Kidney (tissue), 14 donors: ENCODE data around the gene C22orf23. TPM values are rescaled to one million over a fixed set of nuclear protein-coding genes. Genes with fewer than 3 reads are reported as not detected.

Experiments used
- DNase-seq, 5 donors: peaks; one replicate each; pipeline ENCODE4 v3.0.0-alpha.2; 2013 to 2020
- FAIRE-seq: peaks from 2 replicates; lab custom pipeline; 2012; peaks lifted over from hg19 to GRCh38; lab: Jason Lieb, UNC
- H3K27ac ChIP-seq, 2 donors: one replicate each; pipeline ENCODE4 v1.7.0; 2013; ENCODE audit warnings: low read depth in 2 of 2, low read length in 2 of 2, inconsistent platforms in 1 of 2
- H3K27me3 ChIP-seq: one replicate; pipeline ENCODE4 v1.7.1; 2013; ENCODE audit warnings: low read length, inconsistent platforms; ENCODE audit not compliant: control insufficient read depth, insufficient read depth
- H3K36me3 ChIP-seq, 3 donors: one replicate each; pipeline versions ENCODE4 v1.7.0 to v1.7.1; 2013; ENCODE audit warnings: low read length in 3 of 3, control low read depth in 1 of 3, inconsistent platforms in 1 of 3; ENCODE audit not compliant: insufficient read depth in 3 of 3, control insufficient read depth in 2 of 3
- H3K4me1 ChIP-seq, 3 donors: one replicate each; pipeline versions ENCODE4 v1.7.0 to v1.7.1; 2013; ENCODE audit warnings: low read length in 3 of 3, inconsistent platforms in 1 of 3, low read depth in 1 of 3; ENCODE audit not compliant: control insufficient read depth in 2 of 3, insufficient read depth in 2 of 3
- H3K4me3 ChIP-seq, 3 donors: one replicate each; pipeline versions ENCODE4 v1.7.0 to v1.8.1; 2013; ENCODE audit warnings: low read length in 3 of 3, control low read depth in 1 of 3, inconsistent platforms in 1 of 3
- H3K9ac ChIP-seq, 3 donors: one replicate each; pipeline versions ENCODE4 v1.7.0 to v1.7.1; 2013; ENCODE audit warnings: low read length in 3 of 3, control low read depth in 1 of 3, inconsistent platforms in 1 of 3
- H3K9me3 ChIP-seq, 3 donors: one replicate each; pipeline versions ENCODE4 v1.7.0 to v1.7.1; 2013; ENCODE audit warnings: low read length in 3 of 3, control low read depth in 1 of 3, inconsistent platforms in 1 of 3; ENCODE audit not compliant: control insufficient read depth in 2 of 3, insufficient read depth in 1 of 3
- CTCF ChIP-seq: IDR thresholded peaks from 3 replicates; pipeline ENCODE4 v1.5.1; 2012; ENCODE audit warnings: mild to moderate bottlenecking, moderate library complexity, borderline replicate concordance; ENCODE audit not compliant: insufficient read depth; ENCODE audit errors: extremely low read depth
- intact Hi-C: fragments of 100-400 bp; cut with DNase I; formaldehyde crosslinking; loops from one replicate; pipeline ENCODE4 v1.11.1; 2022
- polyA plus RNA-seq: library from polyadenylated mRNA; stranded (reverse); fragments of 350-450 nt; fragmentation: Illumina TruSeq; extraction: RNeasy Lipid Tissue Mini Kit (QIAGEN cat#74804); gene quantifications from one replicate; pipeline ENCODE4 v1.2.3, GENCODE V29; 2014; ENCODE audit warnings: low read depth, low replicate concordance; ENCODE audit not compliant: insufficient read depth
- total RNA-seq: library from RNA; stranded (reverse); fragmentation: NEBNext Ultra II Directional; extraction: Animal tissue kit (Norgen Biotek cat#: 25700); gene quantifications from one replicate; pipeline ENCODE4 v1.2.1, GENCODE V29; 2021
- donor health status: control.
- donor health status: control.
- donor health status: control.
- donor health status: control.
- donor health status: control.
- donor health status: DM: yes; HTN: yes; CAD: no.
- donor health status: Normal renal cell carcinoma (clear cell type).

The C22orf23 gene
- total and polyA plus RNA-seq, 2 donors from 2014 or later = 0.57 to 1.0 TPM

DNA sequence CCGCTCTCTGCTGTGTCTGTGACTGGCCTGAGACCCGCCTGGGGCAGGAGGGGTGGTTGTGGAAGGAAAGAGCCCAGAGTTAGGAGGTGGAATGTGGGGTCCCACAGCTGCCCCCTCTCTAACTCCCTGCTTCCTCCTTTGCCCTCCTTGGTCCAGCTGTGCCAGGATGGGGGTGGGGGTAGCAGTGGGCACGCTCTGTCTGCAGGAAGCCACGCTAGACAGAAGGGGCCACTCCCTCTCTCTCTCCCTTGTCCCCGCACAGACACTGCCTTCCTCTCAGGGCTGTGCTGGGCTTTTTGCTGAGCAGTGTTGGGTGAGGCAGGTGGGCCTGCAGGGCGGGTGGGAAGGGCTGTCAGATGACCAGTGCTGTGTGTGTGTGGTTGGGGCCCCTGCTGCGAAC is 33.0 kb upstream of the C22orf23 start:
- no peak for DNase-seq
- FAIRE-seq = no peak
- H3K4me3 ChIP-seq = no peak overlapping the region
- no peak for TF ChIP-seq CTCF
- no peaks in the 10 kb centered on the region for H3K36me3 ChIP-seq
- peaks cover 3% of the 10 kb centered on the region for H3K27me3 ChIP-seq
- H3K9ac ChIP-seq = no peak overlapping the region
- no peak overlapping the region for H3K27ac ChIP-seq
- peaks cover 0 to 4% (median 0%) of the 10 kb centered on the region in 3 donors for H3K4me1 ChIP-seq
- H3K9me3 ChIP-seq = no peaks in the 10 kb centered on the region
- intact Hi-C loops = no loop called here

DNA sequence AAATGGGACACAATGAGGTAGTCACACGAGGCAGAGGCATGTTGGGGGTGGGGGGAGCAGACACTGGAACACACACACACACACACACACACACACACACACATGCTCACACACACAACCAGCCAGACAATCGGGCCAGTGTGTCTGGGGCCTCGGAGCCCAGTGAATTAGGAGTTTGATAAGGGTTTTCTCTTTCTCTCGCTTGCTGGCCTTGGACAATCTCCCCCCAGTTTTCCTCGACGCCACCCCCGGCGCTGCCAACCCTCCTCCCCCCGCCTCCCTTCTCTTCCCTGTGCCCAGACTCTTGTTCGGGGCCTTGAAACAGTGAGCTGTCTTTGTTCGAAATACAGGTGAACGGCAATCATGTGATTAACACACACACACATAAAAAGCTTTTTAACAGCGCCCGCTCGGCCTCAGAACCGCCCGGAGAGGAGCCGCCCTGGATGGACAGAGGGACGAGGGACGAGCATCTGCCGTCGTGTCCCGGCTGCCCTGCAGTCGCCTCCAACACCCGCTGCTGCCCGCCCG is 32.4 kb upstream of the C22orf23 start:
- DNase-seq = no peak
- no peak overlapping the region for H3K4me3 ChIP-seq
- H3K27me3 ChIP-seq = peaks cover 3% of the 10 kb centered on the region
- H3K9ac ChIP-seq = no peak overlapping the region
- TF ChIP-seq CTCF = no peak
- H3K27ac ChIP-seq = no peak overlapping the region
- H3K36me3 ChIP-seq = no peaks in the 10 kb centered on the region
- FAIRE-seq = no peak
- no peaks in the 10 kb centered on the region for H3K9me3 ChIP-seq
- intact Hi-C loops = no loop called here
- peaks cover 0 to 7% (median 0%) of the 10 kb centered on the region in 3 donors for H3K4me1 ChIP-seq

DNA sequence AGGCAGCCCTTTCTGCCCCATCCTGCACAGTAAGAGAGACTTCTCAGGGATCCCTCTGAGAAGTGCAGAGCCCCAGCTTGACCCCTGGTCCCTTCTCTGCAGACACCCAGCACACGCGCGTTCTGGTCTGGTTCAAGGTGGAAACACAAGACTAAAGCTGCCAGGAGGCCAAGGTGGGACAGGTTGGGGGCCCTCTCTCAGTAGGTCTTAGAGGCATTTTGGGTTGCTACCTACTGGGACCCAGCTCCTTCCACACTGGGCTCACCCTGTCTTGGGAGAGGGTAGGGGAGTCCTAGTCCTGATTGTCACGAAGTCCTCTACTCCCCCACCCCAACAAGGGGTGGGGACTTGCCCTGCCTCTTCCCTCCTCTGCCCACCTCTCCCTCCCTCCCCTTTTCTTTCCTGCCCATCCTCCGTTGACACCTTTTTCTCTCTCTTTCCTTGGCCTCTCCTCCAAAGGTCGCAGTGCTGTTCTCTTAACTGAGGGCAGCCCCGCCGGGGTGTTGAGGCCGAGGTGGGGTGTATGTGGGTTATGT is 31.7 kb upstream of the C22orf23 start:
- Histone ChIP-seq H3K36me3 (no peaks in the 10 kb centered on the region), H3K4me3 (no peak overlapping the region), H3K9me3 (no peaks in the 10 kb centered on the region), H3K4me1 (peaks cover 0 to 7% (median 0%) of the 10 kb centered on the region in 3 donors), H3K27me3 (peaks cover 3% of the 10 kb centered on the region), H3K9ac (no peak overlapping the region), H3K27ac (no peak overlapping the region)
- FAIRE-seq (no peak), DNase-seq (no peak)
- intact Hi-C loops = no loop called here
- no peak for TF ChIP-seq CTCF
